Spinal cord (tissue), 10 donors: Measurements from ENCODE around the gene PMVK. TPM values are rescaled to one million over a fixed set of nuclear protein-coding genes. Genes with fewer than 3 reads are reported as not detected.

Experiments
- DNase-seq, 6 donors: peaks; one replicate each; pipeline versions ENCODE4 v3.0.0 to v3.0.0-alpha.2; 2013 to 2015; ENCODE audit warnings: low spot score in 6 of 6, low read depth in 4 of 6
- H3K27ac ChIP-seq: one replicate; pipeline ENCODE4 v1.5.1; 2013; ENCODE audit warnings: low read depth, low read length, control low read depth
- H3K27me3 ChIP-seq: one replicate; pipeline ENCODE4 v1.6.1; 2013; ENCODE audit warnings: low read length; ENCODE audit not compliant: control insufficient read depth, insufficient read depth
- H3K36me3 ChIP-seq: one replicate; pipeline ENCODE4 v1.6.1; 2013; ENCODE audit warnings: low read length; ENCODE audit not compliant: control insufficient read depth, insufficient read depth
- H3K4me1 ChIP-seq: one replicate; pipeline ENCODE4 v1.6.1; 2013; ENCODE audit warnings: low read length; ENCODE audit not compliant: control insufficient read depth, insufficient read depth
- H3K4me3 ChIP-seq: one replicate; pipeline ENCODE4 v1.5.1; 2013; ENCODE audit warnings: low read depth, low read length, control low read depth
- H3K9me3 ChIP-seq: one replicate; pipeline ENCODE4 v1.6.1; 2013; ENCODE audit warnings: low read length; ENCODE audit not compliant: control insufficient read depth, insufficient read depth
- WGBS: methylation state at CpG from one replicate; pipeline ENCODE4 v1.1.5; 2013; ENCODE audit warnings: missing lambda C conversion rate; ENCODE audit not compliant: insufficient coverage; 5-methylcytosine and 5-hydroxymethylcytosine counted together
- polyA plus RNA-seq, 2 donors: library from polyadenylated mRNA; unstranded; fragments of 120-200 nt; gene quantifications; one replicate each; pipeline ENCODE4 v1.2.1, GENCODE V29; 2013; ENCODE audit not compliant: insufficient read length in 2 of 2
- total RNA-seq, 2 donors: library from RNA; depleted of rRNA in 1 of 2; stranded (reverse); fragments of 120-200 nt in 1 of 2; fragments of >200 nt in 1 of 2; gene quantifications; one replicate each; pipeline versions ENCODE4 v1.2.3 to v1.2.4, GENCODE V29; 2013 to 2014
- donor health status: healthy.

The PMVK gene
- total and polyA plus RNA-seq, 4 donors: 10.6 to 45.3 (median 29.3) TPM

GRCh38 chr1:154906621-154907081 lies 29.9 kb downstream of the PMVK start:
- no peak overlapping the region for H3K27ac ChIP-seq
- no peaks in the 10 kb centered on the region for H3K27me3 ChIP-seq
- no peak for DNase-seq
- peaks cover 3% of the 10 kb centered on the region for H3K9me3 ChIP-seq
- no peak overlapping the region for H3K4me3 ChIP-seq
- H3K36me3 ChIP-seq: peaks cover 3% of the 10 kb centered on the region
- 94% methylated on average over 7 of the region's 7 CpGs for WGBS
- peaks cover 2% of the 10 kb centered on the region for H3K4me1 ChIP-seq

- H3K4me3 ChIP-seq: no peak overlapping the region
- H3K4me1 ChIP-seq: no peaks in the 10 kb centered on the region
- no peaks in the 10 kb centered on the region for H3K9me3 ChIP-seq
- no peaks in the 10 kb centered on the region for H3K27me3 ChIP-seq
- no peaks in the 10 kb centered on the region for H3K36me3 ChIP-seq
- WGBS: no CpG with 5 or more reads among the region's 3 CpGs
- H3K27ac ChIP-seq: no peak overlapping the region
- peak in 1 of 6 donors; percentile 61 for DNase-seq
Measured at GRCh38 chr1:154902938-154903566, 33.5 kb downstream of the PMVK start.

DNA sequence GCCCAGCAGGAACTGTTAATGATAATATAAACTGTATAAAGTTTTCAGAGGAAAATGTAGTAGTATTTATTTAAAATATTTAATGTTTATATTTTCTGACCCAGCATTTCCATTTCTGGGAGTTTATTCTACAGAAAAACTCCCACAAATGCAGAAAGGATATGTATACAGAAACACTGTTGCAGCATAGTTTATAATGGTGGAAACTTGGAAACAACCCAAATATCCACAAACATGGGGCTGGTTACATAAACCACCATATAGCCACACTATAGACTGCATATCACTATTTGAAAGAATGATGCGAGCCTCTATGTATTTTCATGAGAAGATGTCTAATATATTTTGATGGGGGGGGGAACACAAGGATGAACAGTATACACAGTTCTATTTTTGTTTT lies 34.9 kb downstream of the PMVK start:
- no CpG with 5 or more reads among the region's 1 CpG for WGBS
- no peaks in the 10 kb centered on the region for H3K36me3 ChIP-seq
- H3K4me3 ChIP-seq: no peak overlapping the region

DNA sequence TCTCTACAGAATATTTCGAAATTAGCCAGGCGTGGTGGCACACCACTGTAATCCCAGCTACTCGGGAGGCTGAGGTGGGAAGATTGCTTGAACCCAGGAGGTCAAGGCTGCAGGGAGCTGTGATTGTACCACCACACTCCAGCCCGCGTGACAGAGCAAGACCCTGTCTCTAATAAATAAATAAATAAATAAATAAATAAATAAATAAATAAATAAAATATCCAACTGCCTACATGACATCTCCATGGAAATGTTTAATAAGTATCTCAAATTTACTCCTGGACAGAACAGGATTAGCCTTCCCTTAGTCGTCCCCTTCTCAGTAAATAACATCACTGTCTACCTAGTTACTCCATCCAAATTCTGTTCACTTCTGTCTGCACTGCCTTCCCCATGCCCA lies 37.5 kb downstream of the PMVK start:
- Histone ChIP-seq H3K36me3 (no peaks in the 10 kb centered on the region), H3K4me1 (peaks cover 19% of the 10 kb centered on the region), H3K9me3 (no peaks in the 10 kb centered on the region), H3K27ac (no peak overlapping the region), H3K27me3 (peaks cover 3% of the 10 kb centered on the region), H3K4me3 (no peak overlapping the region)
- DNase-seq: no peak
- WGBS: 82% methylated on average over 1 of the region's 6 CpGs

More for the DNA sequence above, 34.9 kb downstream of the PMVK start:
- no peak for DNase-seq
- Histone ChIP-seq H3K4me1 (peaks cover 9% of the 10 kb centered on the region), H3K9me3 (no peaks in the 10 kb centered on the region), H3K27ac (no peak overlapping the region), H3K27me3 (peaks cover 3% of the 10 kb centered on the region)

DNA sequence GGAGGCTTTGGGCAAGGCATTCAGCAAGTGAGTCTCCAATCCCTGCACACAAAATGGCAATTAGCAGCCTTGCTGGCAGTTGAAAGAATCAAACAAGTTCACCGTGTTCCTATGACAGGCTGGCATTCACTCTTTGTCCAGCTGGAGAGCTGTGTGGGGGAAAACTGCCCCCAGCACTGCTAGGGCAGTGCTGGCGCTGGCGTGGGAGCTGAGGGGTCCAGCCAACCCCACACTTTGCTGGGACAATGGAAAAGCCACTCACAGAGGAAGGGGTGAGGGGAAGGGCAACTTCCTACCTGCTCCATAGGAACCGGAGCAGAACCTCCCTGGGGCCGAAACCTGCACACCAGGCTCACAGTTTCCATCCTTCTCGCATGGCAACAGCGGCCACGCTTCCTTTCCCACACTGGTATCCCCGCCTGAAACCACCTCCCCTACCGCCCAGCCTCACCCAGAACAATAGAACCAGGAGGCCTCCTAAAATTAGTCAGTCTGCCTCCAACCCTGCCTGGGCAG lies 39.7 kb downstream of the PMVK start:
- Histone ChIP-seq H3K27ac (peak overlapping the region; percentile 33), H3K4me1 (peaks cover 19% of the 10 kb centered on the region), H3K27me3 (peaks cover 3% of the 10 kb centered on the region), H3K36me3 (no peaks in the 10 kb centered on the region), H3K4me3 (no peak overlapping the region), H3K9me3 (no peaks in the 10 kb centered on the region)
- 40% methylated on average over 8 of the region's 10 CpGs for WGBS
- peak in 2 of 6 donors; percentile 63 to 69 for DNase-seq

GRCh38 chr1:154895798-154896197 lies 40.7 kb downstream of the PMVK start:
- peak in 1 of 6 donors; percentile 58 for DNase-seq
- Histone ChIP-seq H3K36me3 (no peaks in the 10 kb centered on the region), H3K4me1 (peaks cover 19% of the 10 kb centered on the region), H3K27ac (no peak overlapping the region), H3K4me3 (no peak overlapping the region), H3K27me3 (peaks cover 3% of the 10 kb centered on the region), H3K9me3 (no peaks in the 10 kb centered on the region)
- WGBS: 62% methylated on average over 4 of the region's 7 CpGs

DNA sequence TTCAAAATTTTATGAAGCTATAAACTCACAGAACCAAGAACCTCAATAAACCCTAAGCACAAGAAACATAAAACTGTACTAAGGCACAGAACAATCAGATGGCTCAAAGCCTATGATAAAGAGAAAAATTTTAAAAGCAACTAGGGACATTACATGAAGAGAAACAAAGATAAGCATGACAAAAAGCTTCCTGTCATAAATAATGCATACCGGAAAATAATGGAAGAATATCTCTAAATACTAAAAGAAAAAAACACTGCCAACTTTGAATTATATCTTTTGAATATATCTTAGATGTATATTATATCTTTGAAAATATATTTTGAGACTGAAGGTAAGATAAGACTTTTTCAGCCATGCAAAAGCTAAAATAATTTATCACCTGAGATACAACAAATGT lies 45.1 kb downstream of the PMVK start:
- Histone ChIP-seq H3K27me3 (peaks cover 5% of the 10 kb centered on the region), H3K4me1 (peaks cover 9% of the 10 kb centered on the region), H3K4me3 (no peak overlapping the region), H3K36me3 (no peaks in the 10 kb centered on the region), H3K27ac (no peak overlapping the region), H3K9me3 (no peaks in the 10 kb centered on the region)
- WGBS: no CpG with 5 or more reads among the region's 1 CpG
- DNase-seq: no peak

- no peak for DNase-seq
- no peaks in the 10 kb centered on the region for H3K4me1 ChIP-seq
- no peaks in the 10 kb centered on the region for H3K9me3 ChIP-seq
- no peak overlapping the region for H3K4me3 ChIP-seq
- no peak overlapping the region for H3K27ac ChIP-seq
- H3K27me3 ChIP-seq: peaks cover 5% of the 10 kb centered on the region
- WGBS: 84% methylated on average over 7 of the region's 7 CpGs
- no peaks in the 10 kb centered on the region for H3K36me3 ChIP-seq
Measured at GRCh38 chr1:154888757-154889156, 47.8 kb downstream of the PMVK start.

DNA sequence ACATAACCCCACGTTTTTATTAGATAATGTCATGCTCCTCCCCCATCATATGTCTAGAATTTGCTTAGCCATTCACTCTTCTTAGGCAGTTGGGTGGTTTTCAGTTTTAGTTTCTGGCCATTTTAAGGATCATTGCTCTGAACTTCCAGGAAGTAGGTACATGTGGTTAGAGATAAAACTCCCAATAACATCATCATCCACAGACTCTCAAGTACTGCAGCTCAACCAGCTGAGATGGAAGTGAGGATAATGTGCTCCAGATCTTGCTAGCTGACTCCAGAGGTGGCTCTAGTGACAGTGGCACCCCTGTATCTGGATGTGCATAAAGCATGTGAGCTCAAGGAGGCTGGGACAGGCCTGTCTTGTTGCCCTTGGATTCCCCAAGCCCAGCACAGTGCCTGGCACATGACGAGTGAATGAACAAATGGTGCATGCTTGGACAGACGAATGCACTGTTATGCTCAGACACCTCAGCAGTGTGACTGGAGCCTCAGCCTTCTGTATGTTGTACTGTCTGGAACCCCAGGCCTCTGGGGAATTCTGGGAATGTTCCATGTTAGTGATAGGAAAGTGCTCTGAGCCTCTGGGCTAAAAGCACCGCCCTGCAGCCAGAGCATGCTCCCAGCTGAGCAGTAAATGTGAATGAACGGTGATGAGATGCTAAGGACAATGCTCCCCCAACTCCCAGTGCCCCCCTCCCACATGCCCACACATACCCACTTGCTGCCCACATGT lies 50.1 kb downstream of the PMVK start:
- H3K27ac ChIP-seq: no peak overlapping the region
- DNase-seq: no peak
- H3K4me3 ChIP-seq: no peak overlapping the region
- no peaks in the 10 kb centered on the region for H3K36me3 ChIP-seq
- peaks cover 5% of the 10 kb centered on the region for H3K27me3 ChIP-seq
- 95% methylated on average over 2 of the region's 5 CpGs for WGBS
- H3K9me3 ChIP-seq: no peaks in the 10 kb centered on the region
- H3K4me1 ChIP-seq: no peaks in the 10 kb centered on the region
